Activated CD4-positive, alpha-beta T cell treated with anti-CD3 and anti-CD28 coated beads for 1 hour (primary cell): ENCODE measurements around the gene IZUMO4.

ENCODE experiments used
- DNase-seq: peaks from one replicate; pipeline ENCODE4 v3.0.0-alpha.2; 2020

The IZUMO4 gene, protein sequence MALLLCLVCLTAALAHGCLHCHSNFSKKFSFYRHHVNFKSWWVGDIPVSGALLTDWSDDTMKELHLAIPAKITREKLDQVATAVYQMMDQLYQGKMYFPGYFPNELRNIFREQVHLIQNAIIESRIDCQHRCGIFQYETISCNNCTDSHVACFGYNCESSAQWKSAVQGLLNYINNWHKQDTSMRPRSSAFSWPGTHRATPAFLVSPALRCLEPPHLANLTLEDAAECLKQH

GRCh38 chr19:2096480-2097202, at the start of gene IZUMO4:
IZUMO4 (plus strand) TSS chr19:2096915; CDS start chr19:2096946, 31 bp downstream.
- peak; percentile 100 for DNase-seq

GRCh38 chr19:2047076-2047448, 49.7 kb upstream of the IZUMO4 start:
- no peak for DNase-seq

GRCh38 chr19:2047449-2048103, 49.1 kb upstream of the IZUMO4 start:
- DNase-seq, result no peak

GRCh38 chr19:2048104-2048958, 48.4 kb upstream of the IZUMO4 start:
- no peak for DNase-seq

DNA sequence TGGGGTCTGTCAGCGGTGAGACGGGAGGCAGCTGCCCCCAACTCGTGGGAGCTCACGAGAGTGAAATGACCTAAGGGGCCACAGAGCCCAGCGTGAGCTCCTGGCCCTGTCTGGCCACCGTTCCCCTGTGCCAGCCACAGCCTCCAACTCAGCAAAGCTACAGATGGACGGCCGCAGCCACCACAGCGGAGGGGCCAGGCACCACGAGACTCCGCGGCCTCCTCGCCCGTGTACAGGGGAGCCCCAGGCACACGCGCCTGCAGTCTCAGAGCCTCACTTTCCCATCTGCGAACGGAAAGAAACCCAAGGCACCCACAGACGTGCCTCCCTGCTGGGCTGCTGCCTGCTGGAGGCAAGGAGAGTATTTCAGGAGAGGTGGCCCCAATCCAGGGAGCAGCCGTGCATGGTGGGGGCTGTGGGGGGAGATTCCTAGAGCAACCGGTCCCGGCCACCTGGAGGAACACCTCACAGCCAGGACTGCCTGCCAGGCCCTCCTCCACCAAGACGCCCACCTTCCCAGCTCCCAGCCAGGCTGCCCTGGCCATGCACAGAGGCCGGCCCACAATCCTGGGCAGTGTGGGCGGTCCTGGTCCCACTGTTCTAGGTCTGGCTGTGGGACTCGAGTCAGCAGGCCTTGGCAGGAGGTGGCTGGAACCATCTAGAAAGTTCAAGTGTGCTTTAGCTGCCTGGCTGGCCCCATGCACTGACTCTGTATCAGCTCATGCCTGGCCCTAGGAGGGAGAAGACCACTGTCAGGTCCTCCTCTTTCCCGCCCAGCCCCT, 47.6 kb upstream of the IZUMO4 start:
- DNase-seq, result no peak

DNA sequence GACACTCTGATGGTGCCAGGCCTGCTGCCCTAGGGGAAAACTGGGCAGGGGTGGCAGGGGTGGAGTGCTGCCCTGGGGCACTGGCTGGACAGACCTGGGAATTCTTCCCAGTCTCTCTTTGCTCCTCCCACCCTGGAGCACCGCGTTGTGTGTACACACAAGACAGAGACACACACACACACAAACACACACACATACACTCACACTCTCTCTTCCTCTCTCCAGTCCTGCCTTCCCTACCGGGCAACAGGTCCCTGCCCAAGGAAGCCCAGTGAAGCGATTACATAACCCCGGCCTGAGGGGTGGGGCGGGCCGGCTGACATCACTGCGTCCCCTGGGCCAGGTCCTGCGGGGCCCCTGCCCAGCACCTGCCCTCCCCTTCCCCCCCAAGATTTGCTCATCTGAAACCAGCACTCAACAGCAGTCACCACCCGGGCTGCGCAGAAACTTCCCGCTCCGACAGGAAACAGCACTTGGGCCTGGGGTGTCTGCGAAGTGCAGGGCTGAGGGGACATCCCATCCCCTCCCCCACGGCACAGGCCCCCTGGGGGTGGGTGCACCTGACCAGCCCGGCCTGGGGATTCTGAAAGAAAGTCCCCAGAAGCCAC, 46.9 kb upstream of the IZUMO4 start:
- no peak for DNase-seq

DNA sequence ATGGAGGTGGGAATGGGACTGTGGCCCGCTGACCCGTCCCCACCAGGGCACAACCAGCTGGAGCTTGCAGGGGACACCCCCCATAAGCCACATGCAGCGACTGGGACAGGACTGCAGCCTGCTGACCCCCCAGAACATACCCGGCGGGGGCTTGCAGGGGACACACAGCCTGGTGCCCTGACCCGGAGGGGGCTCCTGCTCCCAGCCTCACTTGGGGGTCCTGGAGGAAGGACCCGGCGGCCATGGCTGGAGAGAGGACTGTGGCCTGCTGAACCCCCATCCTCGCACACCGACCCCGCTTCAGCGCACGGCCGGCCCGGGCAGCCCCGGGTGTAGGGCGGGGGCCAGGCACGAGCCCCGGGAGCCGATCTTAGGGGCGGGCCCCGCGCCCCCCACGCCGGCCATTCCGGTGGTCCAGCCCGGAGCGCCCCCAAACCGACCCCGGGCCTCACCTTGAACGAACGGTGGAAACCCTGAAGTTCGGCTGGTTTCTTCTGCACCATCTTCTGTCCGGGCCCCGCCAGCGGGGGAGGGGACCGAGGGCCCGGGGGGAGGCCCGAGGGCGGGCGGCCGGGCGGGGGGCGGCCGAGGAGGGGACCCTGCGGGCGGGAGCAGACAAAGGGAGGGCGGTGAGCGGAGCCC, 46.2 kb upstream of the IZUMO4 start:
- DNase-seq, result no peak

- DNase-seq, result peak; percentile 95
These were observed 45.5 kb upstream of the IZUMO4 start, which contains the start of gene MKNK2 for GRCh38 chr19:2050991-2051772. MKNK2 (minus strand) TSS chr19:2051244; CDS start chr19:2050851, 393 bp downstream.

DNA sequence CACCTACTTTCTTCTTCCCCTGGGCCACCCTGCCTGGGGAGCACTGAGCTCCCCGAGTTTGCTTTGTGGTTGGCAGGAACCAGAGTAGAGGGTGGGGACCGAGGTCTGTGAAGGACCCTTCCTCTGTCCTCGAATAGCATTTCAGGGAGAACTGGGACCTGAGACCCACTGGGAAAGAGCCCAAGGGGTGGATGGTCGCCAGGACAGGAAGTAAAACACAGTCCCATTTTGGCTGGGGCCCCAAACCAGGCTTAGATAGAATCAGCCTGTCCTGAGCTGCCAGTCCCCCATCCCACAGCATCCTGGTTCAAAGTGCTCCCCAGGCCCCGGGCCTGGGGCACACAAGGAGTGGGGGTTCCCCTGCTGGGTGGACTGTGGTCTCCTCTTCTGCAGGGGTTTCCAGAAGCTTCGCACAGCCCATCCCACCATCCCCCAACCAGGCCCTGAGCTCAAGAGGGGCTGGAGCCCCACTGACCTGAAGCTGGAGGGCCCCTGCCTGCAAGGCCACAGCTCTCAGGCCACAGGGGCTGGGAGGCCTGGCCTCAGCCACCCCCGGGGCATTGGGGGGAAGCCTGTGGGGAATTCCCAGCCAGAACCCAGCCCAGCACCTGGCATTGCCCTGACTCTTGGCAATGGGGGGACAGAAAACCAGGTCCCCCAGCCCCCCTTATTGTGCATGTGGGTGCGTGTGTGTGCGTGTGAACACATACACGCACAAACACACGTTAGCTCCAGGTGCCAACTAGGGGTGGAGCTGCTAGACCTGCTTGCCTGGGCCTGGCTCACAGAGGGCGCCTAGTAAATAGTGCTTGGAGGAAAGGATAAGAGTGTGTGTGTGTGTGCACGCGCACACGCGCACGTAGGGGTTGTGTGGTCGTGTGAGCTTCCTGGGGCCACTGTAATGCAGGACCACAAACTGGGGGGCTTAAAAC, 44.7 kb upstream of the IZUMO4 start:
- DNase-seq, result no peak

- DNase-seq, result no peak
These were observed 42.9 kb upstream of the IZUMO4 start for GRCh38 chr19:2053601-2054389.

GRCh38 chr19:2054763-2055162, 42.0 kb upstream of the IZUMO4 start:
- no peak for DNase-seq

GRCh38 chr19:2055931-2056836, 40.5 kb upstream of the IZUMO4 start:
- DNase-seq, result no peak

DNA sequence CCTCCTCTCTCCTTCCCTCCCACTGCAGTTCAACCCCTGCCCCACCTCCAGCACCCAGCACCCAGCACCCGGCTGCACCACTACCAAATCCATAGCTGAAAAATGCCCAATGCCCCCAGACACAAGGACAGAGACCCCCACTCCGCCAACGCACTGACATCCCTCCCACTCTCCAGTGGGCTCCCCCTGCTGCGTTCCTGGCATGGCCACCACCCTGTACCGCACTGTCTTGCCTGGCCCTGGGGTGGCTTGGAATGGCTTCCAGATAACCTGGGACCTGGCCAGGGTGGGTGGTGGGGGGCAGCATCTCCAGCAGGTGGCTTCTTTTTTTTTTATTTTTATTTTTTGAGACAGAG, 39.9 kb upstream of the IZUMO4 start:
- no peak for DNase-seq

GRCh38 chr19:2057484-2058469, 38.9 kb upstream of the IZUMO4 start:
- no peak for DNase-seq

- DNase-seq, result no peak
These were observed 37.9 kb upstream of the IZUMO4 start for GRCh38 chr19:2058570-2059421.
